HG02678 (cell line): ENCODE results near the gene IFT81.
A peak's percentile ranks its signal among the peaks of the same experiment; 100 is the strongest.

Experiments used
- ATAC-seq: cut with Tn5 transposase; IDR thresholded peaks from one replicate; pipeline ENCODE4 v1.9.1; 2021; ENCODE audit warnings: mild to moderate bottlenecking, moderate library complexity; ENCODE audit not compliant: unreplicated experiment

The IFT81 gene

GRCh38 chr12:110156766-110157165 is 32.6 kb downstream of the IFT81 start:
- no peak for ATAC-seq

DNA sequence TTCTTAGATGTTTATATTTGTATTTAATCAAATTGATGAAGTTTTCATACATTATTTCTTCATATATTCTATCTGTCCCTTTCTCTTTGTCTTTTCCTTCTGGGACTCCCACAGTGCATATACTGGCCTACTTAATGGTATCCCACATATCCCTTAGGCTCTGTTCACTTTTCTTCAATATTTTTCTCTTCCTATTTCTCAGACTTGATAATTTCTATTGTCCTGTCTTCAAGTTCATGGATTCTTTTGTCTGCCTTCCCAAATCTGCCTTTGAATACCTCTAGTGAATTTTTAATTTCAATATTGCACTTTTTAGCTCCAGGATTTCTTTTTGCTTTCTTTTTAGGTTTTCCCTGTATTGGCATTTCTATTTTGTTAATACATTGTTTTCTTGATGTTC is 33.4 kb downstream of the IFT81 start:
- ATAC-seq: no peak

DNA sequence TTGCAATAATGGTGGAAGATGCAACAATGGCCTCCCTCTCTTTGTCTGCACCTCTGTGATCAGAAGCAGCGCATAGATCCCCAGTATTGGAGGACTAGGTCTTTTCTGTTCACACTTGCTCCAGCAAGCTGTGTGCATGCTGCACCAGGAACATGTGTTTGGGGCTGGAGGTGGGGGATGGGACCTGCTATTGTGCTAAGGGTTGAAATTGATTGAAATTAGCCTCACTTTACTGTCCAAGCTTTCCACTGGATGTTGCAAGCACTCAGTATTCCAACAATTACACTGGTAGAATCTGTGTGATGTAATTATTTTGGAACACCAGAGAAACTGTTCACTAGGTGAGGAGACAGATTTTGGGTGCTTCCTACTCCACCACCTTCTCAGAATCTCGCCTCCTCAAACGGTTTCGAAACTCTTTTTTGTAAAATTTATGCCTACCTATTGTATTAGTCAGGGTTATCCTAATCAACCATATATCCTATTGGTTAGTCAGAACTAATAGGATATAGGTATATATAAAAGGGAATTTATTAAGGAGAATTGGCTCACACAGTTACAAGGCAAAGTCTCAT is 35.6 kb downstream of the IFT81 start:
- ATAC-seq: no peak

DNA sequence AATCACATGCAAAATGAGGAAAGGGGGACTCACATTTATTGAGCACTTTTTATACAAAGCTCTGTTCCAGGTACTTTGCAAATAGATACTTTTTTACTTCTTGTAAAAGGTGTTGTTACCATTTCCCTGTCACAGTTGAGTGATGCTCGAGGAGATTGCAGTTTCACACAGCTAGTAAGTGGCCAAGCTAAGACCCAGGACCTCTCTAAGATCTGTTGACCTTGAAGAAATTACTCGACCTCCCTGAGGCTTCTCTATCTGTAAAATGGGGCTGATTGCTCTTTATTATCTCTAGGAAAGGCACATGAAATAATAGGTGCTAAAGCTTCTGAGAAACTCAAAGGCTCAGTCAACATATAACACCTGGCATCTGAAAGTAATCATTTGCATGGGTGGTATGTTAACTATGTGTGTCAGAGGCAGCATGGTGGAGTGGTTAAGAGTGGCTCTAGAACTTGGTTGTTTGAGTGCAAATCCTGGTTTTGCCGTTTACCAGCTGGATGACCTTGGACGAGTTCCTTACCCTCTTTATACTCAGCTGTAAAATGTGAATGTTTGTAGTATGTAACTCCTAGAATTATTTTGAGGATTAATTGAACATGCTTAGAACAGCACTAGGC is 41.5 kb downstream of the IFT81 start:
- peak; percentile 73 for ATAC-seq

- ATAC-seq: no peak
Measured at GRCh38 chr12:110168732-110169455, 44.7 kb downstream of the IFT81 start.

DNA sequence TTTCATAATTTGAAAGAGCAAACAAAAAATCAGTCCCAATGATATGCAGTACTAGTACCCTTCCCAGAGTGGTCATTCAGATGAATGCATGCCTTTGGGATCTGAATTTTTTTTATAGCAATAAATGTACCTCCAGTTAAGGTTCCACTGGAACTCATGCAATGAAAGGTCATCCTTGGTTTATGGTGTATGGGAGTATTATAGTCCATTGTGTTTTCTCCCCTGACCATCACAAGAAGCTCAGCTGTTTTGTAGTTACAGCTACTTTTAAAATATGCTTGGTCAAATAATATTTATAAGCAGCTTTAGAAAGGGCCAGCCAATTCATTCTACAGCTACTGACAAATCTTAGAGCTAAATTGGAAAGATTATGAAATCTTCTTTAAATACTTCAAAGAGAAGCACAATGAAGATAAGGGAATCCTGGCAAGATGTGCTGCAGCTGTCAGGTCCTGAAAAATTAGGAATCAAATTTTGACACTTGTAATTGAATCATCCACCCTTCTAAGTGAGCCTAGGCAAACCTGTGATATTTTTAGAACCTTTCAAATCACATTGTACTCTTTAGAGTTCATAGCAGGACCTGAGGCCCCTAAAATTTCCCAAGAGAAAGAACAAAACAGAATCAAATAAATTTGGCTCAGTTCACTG is 46.5 kb downstream of the IFT81 start:
- no peak for ATAC-seq

DNA sequence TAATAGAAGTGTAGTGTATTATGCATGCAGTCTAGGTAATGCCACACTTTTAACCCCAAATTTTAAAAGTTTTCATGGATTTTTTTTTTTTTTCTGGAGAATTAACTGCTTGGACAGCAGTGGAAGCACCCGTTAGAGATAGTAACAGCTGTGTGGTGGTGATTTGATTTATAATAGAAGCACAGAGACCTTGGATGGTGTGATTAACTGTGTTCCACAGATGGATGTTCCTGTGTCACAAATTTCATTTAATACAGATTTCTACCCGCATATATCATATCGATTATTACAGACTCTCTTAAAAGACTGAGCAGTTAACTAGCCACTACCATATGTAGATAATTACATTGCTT is 47.0 kb downstream of the IFT81 start:
- ATAC-seq: no peak

- ATAC-seq: no peak
Measured at GRCh38 chr12:110171636-110172035, 47.5 kb downstream of the IFT81 start.

DNA sequence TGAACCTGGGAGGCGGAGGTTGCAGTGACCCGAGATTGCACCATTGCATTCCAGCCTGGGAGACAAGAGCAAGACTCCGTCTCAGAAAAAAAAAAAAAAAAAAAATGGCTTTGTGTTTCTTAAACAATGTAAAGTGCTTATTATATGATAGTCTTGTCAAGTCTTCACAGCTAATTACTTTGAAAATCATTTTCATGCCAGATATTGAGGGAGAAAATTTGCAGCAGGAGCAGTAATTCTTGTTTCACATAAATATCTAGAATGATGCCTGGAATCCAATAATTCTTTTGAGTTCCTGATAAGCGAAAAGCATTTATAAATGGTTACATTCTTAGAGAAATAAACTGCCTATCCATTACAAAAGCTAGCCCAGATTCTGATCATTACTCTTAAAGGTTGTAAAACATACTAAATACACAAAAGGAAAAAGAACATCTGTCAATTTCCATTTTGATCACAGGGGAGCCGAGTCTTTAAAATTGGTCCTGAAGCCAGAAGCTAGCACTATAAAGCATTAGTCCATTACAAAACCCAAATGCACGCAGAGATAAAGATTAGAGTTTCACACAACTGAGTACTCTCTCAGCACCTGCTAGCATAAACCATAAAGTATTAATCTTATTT is 50.3 kb downstream of the IFT81 start:
- ATAC-seq: no peak

- ATAC-seq: no peak
Measured at GRCh38 chr12:110175201-110175600, 51.0 kb downstream of the IFT81 start.

DNA sequence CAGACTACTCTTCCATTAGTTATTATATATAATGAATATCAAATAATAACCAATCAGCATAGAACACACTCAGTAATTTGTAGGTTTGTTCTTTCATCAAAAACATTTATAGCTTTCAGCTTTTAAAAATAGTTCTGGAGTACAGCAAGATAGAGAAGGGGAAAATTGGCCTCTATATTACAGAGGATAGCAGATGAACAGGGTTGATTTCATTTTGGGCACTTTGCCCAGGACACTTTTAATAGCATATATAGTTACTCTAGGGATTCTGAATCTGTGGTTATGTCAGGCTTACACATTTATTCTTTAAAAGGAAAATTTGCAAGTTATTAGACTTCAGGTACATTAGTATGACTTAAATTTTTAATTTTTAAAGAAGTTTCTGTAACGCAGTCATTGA is 52.6 kb downstream of the IFT81 start:
- ATAC-seq: no peak

DNA sequence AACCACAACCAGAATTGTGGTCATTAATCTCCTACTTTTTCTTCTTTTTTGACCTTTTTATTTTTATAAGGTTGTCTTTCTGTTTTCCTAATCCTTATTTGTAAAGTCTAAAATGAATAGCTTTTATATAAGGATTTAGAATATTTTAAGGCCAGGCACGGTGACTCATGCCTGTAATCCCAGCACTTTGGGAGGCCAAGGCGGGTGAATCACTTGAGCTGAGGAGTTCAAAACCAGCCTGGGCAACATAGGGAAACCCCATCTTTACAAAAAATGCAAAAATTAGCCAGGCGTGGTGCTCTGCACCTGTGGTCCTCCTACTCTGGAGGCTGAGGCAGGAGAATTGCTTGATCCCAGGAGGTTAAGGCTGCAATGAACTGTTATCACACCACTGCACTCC is 55.1 kb downstream of the IFT81 start:
- no peak for ATAC-seq

DNA sequence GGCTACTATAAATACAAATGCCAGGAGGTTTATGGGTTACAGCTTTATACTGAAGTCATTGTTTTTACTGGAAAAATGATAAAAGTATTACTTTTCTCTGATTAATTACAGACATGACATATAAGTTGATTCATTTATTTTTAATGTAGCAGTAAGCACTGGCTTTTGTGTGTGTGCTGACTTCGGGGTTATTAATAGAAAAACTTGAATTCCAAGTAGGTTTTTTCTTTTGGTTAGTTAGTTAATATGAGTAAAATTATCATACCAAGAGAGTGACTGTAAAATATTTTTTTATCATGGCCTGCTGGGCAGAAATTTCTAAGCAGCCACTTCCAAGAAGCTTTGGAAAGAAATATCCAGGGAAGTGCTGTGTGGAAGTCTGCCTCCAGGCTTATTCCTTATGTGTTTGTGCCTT is 56.4 kb downstream of the IFT81 start:
- ATAC-seq: no peak

- no peak for ATAC-seq
Measured at GRCh38 chr12:110182281-110182680, 58.1 kb downstream of the IFT81 start.

- no peak for ATAC-seq
Measured at GRCh38 chr12:110183386-110183785, 59.2 kb downstream of the IFT81 start.

DNA sequence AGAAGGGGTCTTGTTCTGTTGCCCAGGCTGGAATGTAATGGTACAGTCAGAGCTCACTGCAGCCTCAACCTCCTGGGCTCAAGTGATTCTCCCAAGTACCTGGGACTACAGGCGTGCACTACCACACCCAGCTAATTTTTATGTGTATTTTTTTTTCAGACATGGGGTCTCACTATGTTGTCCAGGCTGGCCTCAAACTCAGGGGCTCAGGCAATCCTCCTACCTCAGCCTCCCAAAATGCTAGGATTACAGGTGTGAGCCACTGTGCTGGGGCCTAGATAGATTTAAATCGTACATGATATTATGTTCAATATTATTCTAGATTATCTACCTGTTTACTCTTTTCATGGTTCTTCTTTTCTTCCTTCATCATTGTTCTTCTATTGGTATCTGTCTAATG is 61.5 kb downstream of the IFT81 start:
- no peak for ATAC-seq

DNA sequence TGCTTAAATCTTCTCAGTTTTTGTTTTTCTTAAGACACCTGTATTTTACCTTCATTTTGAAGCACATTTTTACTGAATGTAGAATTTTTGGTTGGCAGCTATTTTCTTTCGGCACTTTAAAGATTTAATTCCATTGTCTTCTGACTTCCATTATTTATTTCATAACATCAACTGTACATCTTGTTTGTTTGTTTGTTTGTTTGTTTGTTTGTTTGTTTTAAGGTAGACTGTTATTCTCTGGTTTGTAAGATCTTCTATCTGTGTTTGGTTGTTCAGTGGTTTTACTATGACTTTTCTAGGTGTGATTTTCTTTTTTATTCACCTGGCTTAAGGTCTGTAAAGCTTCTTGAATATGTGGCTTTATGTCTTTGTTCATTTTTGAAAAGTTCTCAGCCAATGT is 61.9 kb downstream of the IFT81 start:
- no peak for ATAC-seq

DNA sequence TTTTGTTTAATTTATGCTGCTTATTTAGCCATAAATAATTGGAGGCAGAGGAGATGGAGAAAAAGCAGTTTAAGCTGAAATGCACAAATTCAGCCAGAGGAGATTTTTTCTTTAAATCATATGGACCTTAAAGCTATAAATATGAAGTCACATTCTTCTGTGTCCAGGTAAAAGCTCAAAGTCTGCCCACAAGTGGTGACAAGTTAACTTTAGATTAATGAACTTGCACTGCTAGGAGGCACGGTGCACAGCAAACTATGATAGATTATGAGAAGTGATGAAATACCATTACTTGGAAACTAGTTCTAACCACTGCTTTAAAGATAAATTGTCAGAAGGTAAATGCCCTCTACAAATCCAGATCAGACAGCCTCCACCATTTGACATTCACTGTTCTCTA is 69.0 kb downstream of the IFT81 start:
- no peak for ATAC-seq

DNA sequence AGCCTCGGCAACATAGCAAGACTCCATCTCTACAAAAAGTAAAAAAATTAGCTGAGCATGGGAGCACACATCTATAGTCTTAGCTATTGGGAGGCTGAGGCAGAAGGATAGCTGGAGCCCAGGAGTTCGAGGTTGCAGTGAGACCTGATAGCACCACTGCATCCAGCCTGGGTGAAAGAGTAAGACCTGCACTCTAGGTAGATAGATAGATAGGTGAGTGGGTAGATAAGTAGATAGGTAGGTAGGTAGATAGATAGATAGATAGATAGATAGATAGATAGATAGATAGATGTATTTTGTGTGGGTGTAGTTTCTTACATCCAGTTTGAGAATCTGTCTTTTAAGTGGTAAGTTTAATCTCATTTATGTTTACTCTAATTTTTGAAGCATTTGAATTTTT is 72.8 kb downstream of the IFT81 start:
- ATAC-seq: no peak

DNA sequence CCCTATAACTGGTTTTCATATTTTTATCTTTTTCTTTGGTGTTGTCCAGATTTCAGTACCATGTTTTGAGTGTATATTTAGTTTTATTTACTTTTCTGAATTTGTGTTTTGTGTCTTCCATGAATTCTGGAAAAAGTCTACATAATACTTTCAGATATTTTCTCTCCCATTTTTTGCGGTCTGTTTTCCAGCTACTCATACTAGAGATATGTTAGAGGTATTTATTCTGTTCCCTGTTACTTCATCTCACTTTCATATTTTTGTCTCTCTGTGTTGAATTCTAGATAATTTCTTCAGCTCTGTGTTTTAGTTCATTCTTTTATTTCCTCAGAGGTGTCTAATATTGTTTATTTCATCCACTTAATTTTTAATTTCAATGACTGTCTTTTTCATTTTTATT is 74.2 kb downstream of the IFT81 start:
- no peak for ATAC-seq

DNA sequence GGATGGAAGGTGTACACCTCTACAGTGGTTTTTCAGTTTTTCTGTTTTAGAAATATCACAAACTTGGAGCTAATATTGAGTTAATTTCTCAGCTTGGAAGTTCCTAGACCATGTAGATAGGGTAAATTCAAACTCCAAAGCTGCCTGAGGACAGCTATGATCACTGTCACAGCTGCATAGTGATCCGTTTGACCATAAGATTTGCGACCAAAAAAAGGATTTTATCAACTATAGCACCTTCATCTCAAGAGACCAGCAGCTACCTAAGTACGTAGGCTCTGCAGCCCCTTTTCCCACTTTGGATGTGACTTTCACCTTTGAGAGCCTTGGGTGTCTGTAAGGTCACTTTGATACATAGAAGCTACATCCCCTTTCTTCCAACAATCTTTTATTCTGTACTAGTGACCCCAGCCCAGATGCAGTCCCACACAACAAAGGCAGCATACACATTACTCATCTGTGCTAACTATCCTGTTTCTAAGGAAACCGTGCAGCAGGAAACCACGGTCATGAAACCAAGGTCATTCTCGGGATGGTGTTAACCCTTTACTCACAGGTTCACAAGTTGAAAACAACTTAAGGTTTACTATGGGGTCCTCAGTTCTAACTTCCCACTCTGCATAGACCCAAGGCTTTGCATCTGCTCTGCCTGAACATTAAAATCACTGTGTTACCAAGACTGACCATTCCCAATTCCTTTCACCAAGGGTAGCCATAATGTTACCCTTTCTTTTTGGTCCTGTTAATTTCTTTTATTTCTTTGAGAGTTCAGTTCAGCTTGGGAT is 75.4 kb downstream of the IFT81 start:
- no peak for ATAC-seq
